GM11168 (cell line): ENCODE data around the gene MMP23B.
"Not testable (repeated sequence)": the region's sequence is repeated elsewhere in the genome, so short reads cannot be mapped to it uniquely, and the experiment has no call there.

Experiments used
- in situ Hi-C: fragments of 300-500 bp; cut with MboI; formaldehyde crosslinking; loops from one replicate; pipeline ENCODE4 v1.12.0; 2022; ENCODE audit warnings: low sequenced_read_pairs; ENCODE audit not compliant: unreplicated experiment

Gene MMP23B

DNA sequence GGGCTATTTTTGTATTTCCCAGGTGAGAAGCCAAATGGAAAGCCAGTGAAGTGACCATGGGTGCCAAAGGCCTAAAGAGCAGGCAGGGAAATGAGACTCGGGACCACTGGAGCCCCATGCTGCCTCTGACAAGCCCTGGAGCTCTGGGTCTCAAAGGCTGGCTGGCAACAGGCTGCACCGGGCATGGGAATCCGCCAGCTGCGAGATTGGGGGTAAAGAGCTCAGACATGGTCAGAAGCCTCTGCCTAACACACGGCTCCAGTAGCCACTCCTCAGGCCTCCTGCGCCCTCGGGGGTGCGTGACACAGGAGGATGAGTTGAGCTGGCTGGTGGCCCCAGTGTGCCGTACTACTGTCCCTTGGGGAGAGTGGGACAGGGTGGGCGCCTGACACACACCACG, 32.3 kb downstream of the MMP23B start:
- in situ Hi-C loops, result not testable (repeated sequence)

DNA sequence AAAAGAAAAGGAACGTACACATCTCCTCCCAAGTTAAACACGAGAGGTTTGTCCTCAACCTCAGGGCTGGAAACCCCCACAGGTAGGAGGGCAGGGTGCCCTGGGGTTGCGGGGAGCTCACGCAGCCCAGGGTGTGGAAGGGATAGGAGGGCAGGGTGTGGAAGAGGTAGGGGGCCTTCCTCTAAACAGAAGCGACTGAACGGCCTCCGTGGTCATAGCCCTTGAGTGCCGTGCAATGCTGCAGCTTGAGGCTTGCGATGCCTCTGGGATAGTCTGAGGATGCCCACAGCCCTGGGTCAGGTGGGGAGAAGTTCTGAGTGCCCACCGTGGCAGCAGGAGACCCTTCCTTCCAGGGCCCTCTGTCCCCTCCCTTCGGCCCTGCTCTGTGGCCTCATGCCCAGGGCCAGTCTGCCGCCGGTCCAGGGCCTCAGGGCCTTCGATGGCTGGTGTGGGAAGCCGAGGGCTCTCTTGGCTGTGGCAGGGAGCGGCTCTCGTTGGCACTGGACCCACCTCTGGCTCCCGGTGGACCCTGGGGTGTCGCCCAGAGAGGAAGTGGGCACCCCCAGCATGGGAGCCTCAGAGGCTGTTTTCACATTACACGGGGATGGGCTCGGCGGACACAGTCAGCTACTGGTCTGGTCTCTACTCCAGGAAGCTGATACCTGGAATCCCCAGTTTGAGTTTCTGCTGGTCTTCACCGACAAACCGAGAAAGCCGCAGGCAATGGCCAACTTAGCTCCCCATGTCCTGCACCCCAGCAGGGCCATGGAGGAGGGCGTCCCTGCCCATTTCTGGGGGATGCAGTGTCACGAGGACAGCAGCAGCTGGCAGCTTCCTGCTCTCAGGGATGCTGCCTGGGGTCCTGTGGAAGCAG, 33.2 kb downstream of the MMP23B start:
- in situ Hi-C loops, result no loop called here

DNA sequence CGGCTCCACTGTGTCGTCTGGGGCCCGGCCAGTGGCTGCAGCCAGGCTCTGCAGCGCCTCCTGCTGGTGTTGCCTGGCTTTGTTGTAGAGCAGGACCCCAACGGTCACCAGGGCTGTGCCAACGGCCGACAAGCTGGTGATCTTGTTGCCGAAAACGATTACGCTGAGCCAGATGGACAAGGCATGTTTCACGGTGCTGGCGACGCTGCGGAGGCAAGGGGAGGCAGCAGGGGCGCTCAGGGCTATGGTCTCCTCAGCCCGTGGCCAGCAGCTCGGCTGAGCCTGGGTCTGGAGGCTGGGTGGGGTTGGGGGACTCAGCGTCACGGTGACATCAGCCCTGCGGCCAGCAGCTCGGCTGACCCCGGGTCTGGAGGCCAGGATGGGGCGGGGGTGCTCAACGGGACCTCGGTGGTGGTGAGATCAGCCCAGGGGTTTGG, 33.9 kb downstream of the MMP23B start:
- in situ Hi-C loops, result no loop called here

DNA sequence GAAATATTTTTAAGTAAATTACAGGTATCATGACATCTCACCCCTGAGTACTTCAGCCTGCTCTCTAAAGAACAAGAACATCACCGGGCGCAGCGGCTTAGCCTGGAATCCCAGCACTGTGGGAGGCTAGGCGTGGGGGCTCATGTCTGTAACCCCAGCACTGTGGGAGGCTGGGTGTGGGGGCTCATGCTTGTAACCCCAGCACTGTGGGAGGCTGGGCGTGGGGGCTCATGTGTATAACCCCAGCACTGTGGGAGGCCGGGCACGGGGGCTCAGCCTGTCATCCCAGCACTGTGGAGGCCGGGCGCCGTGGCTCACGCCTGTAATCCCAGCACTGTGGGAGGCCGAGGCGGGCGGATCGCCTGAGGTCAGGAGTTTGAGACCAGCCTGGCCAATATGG, 34.6 kb downstream of the MMP23B start:
- in situ Hi-C loops, result no loop called here

DNA sequence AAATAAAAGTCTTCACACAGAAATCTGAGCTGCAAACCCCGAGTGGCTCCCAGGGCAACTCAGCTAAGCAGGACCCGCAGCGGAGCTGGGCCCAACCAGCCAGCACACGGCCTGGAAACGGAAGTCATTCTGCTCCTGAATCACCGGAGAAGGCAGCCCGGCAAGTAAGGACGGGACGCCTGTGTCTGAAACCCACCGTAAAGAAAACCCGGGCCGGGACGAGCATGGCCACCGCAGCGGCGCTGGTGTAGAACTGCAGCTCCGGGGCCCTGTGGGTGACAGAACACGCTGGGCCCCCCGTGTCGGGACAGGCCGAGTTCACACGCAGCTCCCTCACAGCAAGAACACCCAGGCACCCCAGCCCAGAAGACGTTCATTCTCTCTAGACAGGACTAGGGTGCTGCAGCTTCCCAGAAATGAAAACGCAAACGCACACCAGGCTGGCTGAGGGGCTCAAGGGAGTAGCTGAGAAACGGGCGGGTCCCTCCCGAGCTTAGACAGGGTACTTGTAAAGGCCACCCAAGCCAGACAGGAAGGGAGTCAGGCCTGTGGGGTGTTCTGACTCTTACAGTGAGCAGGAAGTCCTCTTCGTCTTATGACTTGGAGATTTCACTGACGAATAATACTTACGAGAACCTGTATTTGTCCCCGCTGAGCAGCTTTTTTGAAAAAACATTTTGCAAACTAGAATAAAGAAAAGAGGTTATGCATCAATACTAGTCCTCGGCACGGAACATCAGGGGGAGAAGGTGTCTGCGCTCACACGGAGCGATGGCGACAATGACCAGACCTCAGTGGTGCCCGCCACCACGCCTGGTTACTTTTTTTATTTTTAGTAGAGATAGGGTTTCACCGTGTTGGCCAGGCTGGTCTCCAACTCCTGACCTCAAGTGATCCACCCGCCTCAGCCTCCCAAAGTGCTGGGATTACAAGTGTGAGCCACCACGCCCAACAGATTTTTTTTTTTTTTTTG, 37.8 kb downstream of the MMP23B start:
- in situ Hi-C loops, result no loop called here

DNA sequence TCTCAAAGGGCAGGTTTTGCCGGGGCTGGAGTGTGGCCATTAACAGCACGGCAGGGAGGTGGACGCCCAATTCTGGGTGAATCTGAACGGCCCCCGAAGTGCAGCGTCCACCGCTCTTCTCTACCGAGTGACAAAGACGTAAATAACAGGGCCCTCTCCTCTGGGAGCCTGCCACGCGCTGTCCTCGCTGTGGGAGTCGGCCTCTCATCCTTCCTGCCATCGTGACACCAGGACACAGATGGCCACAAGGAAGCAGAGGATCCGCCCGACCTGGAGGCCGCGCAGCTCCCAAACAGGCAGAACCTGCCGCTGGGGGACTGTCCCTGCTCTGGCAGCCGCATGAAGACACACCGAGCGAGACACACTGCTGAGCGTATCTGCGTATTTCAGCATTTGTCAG, 38.9 kb downstream of the MMP23B start:
- in situ Hi-C loops, result no loop called here

DNA sequence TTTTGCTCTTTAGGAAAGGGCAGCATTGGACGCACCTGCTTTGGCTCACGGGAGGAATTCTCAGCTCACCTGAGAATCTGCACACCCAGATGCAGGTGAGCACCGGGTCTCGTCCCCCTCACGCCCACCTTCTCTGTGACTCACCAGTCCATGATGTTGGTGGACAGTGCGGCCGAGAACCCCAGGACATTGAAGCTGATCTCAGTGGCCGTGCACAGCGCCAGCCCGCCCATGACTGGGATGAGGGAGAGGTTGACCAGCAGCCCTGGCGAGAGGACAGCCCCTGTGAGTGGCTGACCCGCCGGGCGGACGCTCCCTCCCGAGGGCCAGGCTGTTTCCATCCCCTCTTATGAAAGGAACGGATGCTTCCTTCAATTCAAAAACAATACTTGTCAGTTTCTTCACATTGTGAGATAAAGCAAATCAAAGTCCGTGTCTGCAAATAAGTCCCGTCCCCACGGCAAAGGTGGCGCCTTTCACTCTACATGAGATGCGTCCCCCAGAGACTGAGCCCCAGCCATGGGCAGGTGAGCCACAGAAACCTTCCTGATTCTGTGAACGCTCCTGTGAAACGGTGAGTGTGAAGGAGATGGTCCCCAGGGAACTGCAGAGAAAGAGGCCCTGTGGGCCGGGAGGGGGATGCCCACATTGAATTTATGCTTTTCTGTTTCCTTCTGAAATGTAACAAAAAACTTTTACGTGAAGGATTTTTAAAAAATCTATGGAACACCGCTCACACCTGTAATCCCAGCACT, 39.6 kb downstream of the MMP23B start:
- in situ Hi-C loops, result no loop called here

DNA sequence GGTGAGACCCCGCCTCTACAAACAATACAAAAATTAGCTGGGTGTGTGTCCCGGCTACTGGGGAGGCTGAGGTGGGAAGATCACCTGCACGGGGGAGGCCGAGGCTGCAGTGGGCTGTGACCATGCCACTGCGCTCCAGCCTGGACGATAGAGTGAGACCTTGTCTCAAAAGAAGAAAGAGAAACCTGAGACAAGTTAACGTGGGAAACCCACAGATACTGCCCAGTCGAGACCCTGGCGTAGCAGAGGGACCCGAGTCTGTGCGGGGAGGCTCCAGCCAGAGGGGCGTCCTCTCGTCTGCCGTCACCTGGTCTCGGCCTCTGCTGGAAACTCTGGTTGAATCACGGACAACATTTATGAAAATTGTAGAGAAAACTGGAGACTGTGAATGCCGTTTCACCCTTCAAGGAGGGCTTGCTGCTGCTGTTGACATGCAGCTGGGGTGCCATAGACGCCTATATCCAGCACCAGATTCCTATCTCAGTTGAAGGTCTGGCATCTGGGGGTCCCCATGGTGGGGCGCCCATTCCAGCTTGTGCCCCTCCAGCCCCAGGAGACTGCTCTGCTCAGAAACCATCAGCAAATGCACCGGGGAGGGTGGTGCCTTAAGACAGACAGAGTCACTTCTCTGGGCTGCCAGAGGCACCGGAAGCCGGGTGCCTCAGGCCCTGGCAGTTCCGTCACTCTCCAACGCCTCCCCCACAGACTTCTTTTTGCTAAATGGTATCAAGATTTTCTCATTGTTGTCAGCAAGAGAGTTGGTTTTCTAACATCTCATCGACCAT, 40.4 kb downstream of the MMP23B start:
- in situ Hi-C loops, result no loop called here

DNA sequence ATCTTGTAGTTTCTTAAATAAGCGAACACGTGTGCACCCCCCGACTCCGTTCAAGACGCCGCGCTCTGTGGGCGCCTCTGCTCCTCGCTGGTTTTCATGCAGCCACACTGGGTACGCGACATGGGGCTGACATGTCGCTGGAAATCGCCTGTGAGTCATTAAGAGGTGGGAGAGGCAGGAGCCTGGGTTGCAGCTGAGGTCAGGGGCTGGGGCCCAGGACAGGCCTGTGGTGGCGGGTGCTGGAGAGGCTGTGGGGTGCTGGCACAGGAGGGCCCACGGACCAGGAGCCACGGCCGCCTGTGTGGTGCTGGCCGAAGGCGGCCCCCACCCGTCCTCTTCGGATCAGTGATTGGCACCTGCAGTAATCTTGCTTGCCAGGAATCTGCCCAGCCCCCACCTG, 42.8 kb downstream of the MMP23B start:
- in situ Hi-C loops, result not testable (repeated sequence)

DNA sequence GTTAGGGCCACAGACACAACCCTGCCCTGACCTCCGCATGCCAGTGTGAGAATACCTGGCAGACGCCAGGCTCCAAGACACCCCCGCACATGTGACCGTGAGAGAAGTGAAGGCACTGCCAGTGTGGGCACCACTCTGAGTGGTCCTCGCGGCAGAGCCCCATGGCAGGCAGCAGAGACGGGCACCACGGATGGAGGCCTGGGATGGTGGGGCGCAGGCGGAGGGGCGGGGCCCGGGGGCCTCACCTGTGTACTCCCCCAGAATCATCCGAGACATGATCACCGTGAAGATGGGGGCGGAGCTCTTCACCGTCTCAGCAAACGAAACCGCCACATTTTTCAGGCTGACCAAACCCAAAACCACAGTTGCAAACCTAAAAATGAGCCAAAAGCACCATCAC, 43.2 kb downstream of the MMP23B start:
- in situ Hi-C loops, result not testable (repeated sequence)

DNA sequence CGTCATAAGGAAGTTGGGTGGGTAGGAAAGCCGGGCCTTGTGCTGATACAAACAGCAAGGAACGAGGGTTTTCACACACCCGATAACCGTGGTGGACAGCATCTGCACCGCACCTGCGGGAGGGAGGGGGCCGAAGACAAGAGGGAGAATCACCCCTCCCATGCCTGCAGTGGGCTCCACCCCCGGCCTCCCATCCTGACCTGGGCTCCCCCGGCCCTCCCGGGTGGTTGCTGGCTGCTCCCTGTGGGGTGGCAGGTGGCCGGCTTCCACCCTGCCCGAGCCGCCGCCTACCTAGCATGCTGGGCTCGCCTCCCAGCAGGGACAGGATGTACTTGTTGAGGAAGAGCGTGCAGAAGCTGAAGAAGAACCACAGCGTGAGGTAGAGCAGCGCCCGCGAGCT, 44.1 kb downstream of the MMP23B start:
- in situ Hi-C loops, result not testable (repeated sequence)

DNA sequence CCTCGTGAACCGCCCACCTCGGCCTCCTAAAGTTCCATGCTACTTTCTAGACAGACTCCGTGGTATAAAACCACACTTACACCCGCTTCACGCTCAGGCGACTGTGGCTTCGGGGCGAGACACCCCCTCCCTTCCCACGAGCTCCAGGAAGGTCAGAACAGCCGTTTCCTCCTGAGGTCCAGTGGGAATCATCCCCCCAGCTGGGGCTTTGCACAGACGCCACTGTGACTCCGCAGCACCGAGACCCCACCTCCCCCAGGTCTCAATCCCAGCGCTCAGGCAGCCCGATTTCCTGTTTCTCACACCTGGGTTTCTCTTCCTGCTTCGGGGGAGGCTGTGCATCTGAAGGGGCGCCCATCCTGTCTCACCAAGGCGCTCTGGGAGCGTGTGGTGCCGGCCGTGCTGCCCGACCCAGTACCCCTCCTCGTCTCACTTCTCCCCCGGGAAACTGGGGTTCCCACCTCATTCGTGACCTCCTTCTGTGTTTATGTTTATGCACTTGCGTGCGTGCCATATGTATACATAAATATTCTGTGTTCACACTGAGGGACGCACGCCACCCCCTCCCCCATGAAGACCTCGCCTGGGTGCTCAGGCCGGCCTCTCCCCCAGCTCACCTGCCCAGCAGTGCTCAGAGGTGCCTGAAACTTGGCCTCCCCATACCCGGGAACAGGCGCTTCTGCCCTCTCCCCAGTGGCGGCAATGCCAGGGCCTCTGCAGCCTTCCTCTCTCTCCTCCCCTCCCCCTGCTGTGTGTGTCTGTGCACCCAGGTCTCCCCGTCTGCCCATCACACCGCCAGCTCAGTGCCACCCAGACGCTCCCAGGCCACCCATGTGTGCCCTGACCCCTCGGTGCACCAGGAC, 46.0 kb downstream of the MMP23B start:
- in situ Hi-C loops, result no loop called here

DNA sequence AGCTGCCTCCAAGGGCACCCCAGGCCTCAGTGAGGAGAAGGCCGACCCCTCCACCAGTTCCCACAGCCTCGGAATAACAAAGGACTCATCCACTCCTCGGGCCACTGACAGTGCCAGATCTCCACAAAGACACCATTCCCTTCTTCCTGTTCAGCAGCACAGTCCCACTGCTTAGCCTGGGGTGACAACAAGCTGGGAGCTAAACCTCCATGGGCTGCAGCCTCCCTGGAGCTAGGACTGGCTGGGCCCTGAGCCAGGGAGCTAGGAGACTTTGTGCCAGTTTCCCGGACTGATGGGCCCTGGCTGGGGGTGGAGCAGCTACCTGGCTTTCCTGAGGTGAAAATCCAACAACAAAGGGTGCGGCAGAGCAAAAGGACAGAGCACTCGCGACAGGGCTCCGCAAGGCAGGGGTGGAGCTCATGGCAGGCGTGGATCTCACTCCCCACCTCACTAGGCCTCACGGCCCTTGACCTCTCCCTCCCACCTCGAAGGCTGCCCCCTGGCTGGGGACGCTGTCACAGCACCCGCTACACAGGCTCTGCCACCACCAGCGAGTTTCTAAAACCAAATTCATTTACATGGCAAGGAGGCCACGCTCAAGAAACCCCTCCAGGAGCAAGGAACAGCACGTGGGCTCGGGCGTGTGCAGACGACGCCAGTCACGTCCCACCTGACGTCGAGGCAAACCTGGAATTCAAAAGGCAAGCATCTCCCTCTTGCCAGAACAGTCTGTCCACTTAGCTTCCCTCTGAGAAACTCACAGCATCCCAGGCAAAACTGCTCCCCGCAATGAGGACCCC, 46.8 kb downstream of the MMP23B start:
- in situ Hi-C loops, result no loop called here

DNA sequence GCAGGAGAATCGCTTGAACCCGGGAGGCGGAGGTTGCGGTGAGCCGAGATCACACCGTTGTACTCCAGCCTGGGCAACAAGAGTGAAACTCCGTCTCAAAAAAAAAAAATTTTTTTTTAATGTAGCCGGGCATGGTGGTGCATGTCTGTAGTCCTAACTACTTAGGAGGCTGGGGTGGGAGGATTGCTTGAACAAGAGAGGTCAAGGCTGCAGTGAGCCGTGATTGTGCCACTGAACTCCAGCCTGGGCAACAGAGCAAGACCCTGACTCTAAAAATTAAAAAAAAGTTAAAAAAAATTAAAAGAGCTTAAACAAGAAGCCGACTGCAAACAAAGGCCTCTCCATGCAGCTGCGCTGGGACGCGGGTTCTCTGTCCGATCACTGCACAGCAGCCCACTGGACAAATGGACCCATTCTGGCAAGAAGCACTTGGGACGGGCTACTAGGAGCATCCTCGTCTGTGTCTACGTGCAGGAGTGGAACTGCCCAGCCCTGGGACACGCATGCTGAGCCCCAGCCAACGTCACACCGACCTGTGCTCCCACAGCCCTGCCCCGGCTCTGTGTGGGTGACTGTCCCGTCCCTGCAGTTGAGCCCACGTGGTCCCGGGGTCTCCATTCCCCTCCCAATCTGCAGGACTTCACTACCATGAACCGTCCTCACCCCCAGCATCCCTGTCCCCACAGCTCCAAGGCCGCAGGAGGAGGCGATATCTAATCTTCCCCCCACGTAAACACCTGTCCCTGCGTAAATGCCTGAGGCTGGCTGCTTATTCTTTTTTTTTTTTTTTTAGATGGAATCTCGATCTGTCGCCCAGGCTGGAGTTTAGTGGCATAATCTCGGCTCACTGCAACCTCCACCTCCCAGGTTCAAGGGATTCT, 48.3 kb downstream of the MMP23B start:
- in situ Hi-C loops, result no loop called here

DNA sequence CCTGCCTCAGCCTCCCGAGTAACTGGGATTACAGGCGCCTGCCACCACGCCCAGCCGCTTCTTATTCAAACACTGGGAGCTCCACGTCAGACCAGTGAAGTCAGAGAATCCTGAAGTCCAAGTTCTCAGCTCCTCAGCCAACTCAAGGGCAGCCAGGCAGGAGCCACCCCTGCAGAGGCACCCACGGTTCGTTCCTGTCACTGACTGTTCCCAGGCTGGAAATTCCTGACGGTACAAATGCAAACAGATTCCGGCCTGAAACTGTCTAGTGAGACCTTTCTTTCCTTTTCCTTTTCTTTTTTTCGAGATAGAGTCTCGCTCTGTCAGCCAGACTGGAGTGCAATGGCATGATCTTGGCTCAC, 48.9 kb downstream of the MMP23B start:
- in situ Hi-C loops, result no loop called here

DNA sequence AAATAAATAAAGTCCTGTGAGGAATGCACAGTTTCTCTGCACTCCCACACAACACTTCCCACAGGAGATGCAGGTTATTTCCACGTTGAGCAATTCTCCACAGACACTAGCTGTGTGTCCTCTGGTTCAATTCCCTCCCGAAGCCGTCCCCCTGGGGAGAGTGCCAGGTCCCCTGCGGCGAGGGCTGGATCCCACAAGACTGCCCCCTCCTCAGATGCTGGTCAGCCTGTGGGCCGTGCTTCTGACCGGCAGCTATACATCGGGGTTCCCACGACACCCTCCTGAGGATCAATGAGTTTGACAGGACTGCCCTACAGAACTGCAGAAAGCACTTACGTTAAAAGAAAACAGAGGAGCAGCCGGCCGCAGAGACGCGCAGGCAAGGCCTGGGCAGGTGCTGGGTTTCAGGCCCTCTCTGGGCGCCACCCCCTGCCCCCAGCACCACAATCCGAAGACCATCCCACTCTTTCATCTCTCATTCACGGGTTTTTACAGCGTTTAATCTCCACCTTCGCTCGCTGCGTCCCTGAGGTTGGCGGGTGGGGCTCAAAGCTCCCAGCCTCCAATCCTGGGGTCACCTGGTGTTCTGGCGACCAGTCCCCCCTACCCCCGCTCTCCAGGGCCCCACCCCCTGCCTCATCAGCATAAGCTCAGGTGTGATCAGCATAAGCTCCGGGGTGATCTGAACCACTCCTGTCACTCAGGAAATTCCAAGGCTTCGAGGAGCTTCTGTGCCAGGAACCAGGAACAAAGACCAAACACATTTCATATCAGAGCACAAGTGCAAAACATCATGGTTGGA, 51.3 kb downstream of the MMP23B start:
- in situ Hi-C loops, result no loop called here
